ENCODE measurements around the gene DPCD. TPM values are rescaled to one million over a fixed set of nuclear protein-coding genes. Genes with fewer than 3 reads are reported as not detected.

The DPCD gene
- total and polyA plus RNA-seq, 2 donors (not counting 3 experiments of a cell fraction or from before 2014, with no cell fraction given) = 25.3 to 39.3 TPM

DNA sequence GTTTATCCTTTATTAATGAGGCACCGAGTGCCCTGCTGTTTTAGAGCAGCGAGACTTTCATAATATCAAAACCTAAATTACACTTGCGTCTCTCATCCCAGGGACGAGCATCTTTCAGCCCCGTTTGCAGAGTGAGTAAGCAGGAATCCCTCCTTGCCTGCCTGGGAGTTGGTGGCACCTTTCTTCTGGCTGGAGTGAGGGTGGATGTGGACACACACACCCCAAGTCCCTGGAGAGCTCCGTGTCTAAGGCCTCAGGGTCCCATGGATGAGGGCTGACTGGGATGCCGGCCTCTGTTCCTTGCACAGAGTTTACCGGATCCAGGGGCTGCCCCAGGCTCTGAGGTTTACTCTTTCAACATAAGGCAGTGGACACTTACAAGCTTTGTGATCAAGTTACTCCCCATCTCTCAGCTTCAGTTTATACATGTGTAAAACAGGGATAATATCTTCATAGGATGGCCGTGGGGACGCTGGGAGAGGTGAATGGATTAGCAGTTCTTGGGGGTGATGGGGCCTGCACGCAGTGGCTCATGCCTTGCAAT is 24.6 kb upstream of the DPCD start:
- Histone ChIP-seq H3K4me1 (ENCODE audit: control insufficient read depth, extremely low read depth, insufficient read depth, low read length) (no peaks in the 10 kb centered on the region), H4K20me1 (replicated peaks; ENCODE audit: control insufficient read depth, extremely low read depth, insufficient read depth, low read length) (no peaks in the 10 kb centered on the region), H3K9ac (replicated peaks; ENCODE audit: extremely low read depth, insufficient read depth, low read length) (no peak overlapping the region), H3K27me3 (ENCODE audit: control insufficient read depth in 2 of 2, insufficient read depth in 2 of 2, low read length in 2 of 2) (peaks cover 20 to 23% of the 10 kb centered on the region in 2 experiments), H3K79me2 (ENCODE audit: control insufficient read depth, insufficient read depth, low read length) (no peaks in the 10 kb centered on the region), H3K4me2 (ENCODE audit: insufficient read depth, low read length) (no peak overlapping the region), H3K4me3 (replicated peaks in 1 of 3; ENCODE audit: insufficient read depth in 1 of 3, low read depth in 1 of 3, low read length in 3 of 3) (no peak overlapping the region), H3K9me1 (replicated peaks; ENCODE audit: control insufficient read depth, extremely low read depth, insufficient read depth, low read length) (no peaks in the 10 kb centered on the region), H2AFZ (ENCODE audit: low read depth, low read length) (no peak overlapping the region), H3K36me3 (ENCODE audit: control insufficient read depth in 2 of 2, extremely low read depth in 1 of 2, insufficient read depth in 2 of 2, low read length in 2 of 2) (no peaks in the 10 kb centered on the region), H3K9me3 (replicated peaks; ENCODE audit: control insufficient read depth, insufficient read depth, low read length) (no peaks in the 10 kb centered on the region), H3K27ac (ENCODE audit: insufficient read depth, low read depth, low read length) (no peak overlapping the region)
- BruUV-seq (replicated peaks) = no TSS peak
- no peak for DNase-seq (ENCODE audit: low read depth, low spot score)
- CTCF ChIA-PET = interaction anchor here (0.5 to 1.7 kb wide), 4 partner anchors 96 to 350 kb away, joined by 3 to 7 read pairs (median 4); no protein-coding TSS in a partner anchor
- intact Hi-C loops (cut with micrococcal nuclease) = loop anchor here (1.0 kb wide), 1 partner anchor 45 kb away; no protein-coding TSS in a partner anchor
- dilution Hi-C loops (cut with MboI; ENCODE audit: extremely low pct_ligation_motif_present, low sequenced_read_pairs) = no loop called here
- POLR2A ChIA-PET = no interaction called here
- TF ChIP-seq JUN (IDR thresholded peaks at IDR 0.05; ENCODE audit: borderline replicate concordance, insufficient read depth, insufficient read length, low read depth) = no peak
- TF ChIP-seq EZH2 (IDR thresholded peaks at IDR 0.05; ENCODE audit: borderline replicate concordance, low read depth, low read length, severe bottlenecking) = no peak
- no peak for TF ChIP-seq GATA2 (IDR thresholded peaks at IDR 0.05; ENCODE audit: insufficient read depth, insufficient read length, low read depth, low read length)
- TF ChIP-seq, protein P1, sequence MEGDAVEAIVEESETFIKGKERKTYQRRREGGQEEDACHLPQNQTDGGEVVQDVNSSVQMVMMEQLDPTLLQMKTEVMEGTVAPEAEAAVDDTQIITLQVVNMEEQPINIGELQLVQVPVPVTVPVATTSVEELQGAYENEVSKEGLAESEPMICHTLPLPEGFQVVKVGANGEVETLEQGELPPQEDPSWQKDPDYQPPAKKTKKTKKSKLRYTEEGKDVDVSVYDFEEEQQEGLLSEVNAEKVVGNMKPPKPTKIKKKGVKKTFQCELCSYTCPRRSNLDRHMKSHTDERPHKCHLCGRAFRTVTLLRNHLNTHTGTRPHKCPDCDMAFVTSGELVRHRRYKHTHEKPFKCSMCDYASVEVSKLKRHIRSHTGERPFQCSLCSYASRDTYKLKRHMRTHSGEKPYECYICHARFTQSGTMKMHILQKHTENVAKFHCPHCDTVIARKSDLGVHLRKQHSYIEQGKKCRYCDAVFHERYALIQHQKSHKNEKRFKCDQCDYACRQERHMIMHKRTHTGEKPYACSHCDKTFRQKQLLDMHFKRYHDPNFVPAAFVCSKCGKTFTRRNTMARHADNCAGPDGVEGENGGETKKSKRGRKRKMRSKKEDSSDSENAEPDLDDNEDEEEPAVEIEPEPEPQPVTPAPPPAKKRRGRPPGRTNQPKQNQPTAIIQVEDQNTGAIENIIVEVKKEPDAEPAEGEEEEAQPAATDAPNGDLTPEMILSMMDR (IDR thresholded peaks at IDR 0.05; ENCODE audit: extremely low read depth in 1 of 2, insufficient read depth in 1 of 2, low read depth in 1 of 2, low read length in 2 of 2) = no peak
- no peak for TF ChIP-seq POLR2AphosphoS5 (IDR thresholded peaks at IDR 0.05; ENCODE audit: insufficient read depth, low read depth, low read length)
- FAIRE-seq = no peak

All from endothelial cell of umbilical vein (primary cell).